GM23338 (cell line): ENCODE measurements around the gene IPPK. TPM values are rescaled to one million over a fixed set of nuclear protein-coding genes. Genes with fewer than 3 reads are reported as not detected.

Experiments
- ATAC-seq: fragments of 200-7000 bp; cut with Tn5 transposase; 3 replicates; pipeline ENCODE4 v1.9.1; 2020
- DNase-seq: peaks from one replicate; pipeline ENCODE4 v3.0.0-alpha.2; 2015; ENCODE audit warnings: low spot score
- H2AFZ ChIP-seq: fragments of 200-600 bp; sonication (generic); 2 replicates; pipeline ENCODE4 v1.8.0; 2016; ENCODE audit warnings: antibody characterized with exemption, mild to moderate bottlenecking, moderate library complexity
- H3F3A ChIP-seq: fragments of 200-600 bp; sonication (generic); replicated peaks from 2 replicates; pipeline ENCODE4 v1.8.0; 2017; ENCODE audit warnings: antibody characterized with exemption, mixed run types, low read depth
- H3K27ac ChIP-seq: fragments of 200-600 bp; sonication (generic); 2 replicates; pipeline ENCODE4 v1.6.1; 2016; ENCODE audit warnings: low read depth
- H3K27me3 ChIP-seq: fragments of 200-600 bp; sonication (generic); 2 replicates; pipeline ENCODE4 v1.8.0; 2016; ENCODE audit warnings: mild to moderate bottlenecking, mixed run types, moderate library complexity; ENCODE audit not compliant: insufficient read depth
- H3K36me3 ChIP-seq: fragments of 200-600 bp; sonication (generic); 2 replicates; pipeline ENCODE4 v1.8.0; 2016; ENCODE audit warnings: mild to moderate bottlenecking; ENCODE audit not compliant: insufficient read depth
- H3K4me1 ChIP-seq: fragments of 200-600 bp; sonication (generic); 2 replicates; pipeline ENCODE4 v1.8.0; 2016; ENCODE audit warnings: mild to moderate bottlenecking, moderate library complexity; ENCODE audit not compliant: insufficient read depth
- H3K4me2 ChIP-seq: fragments of 200-600 bp; sonication (generic); 2 replicates; pipeline ENCODE4 v1.7.1; 2017; ENCODE audit warnings: mixed run types
- H3K4me3 ChIP-seq: fragments of 200-600 bp; sonication (generic); 2 replicates; pipeline ENCODE4 v1.6.1; 2016; ENCODE audit warnings: mixed run types
- H3K79me2 ChIP-seq: fragments of 200-600 bp; sonication (generic); replicated peaks from 2 replicates; pipeline ENCODE4 v1.8.0; 2017; ENCODE audit warnings: mild to moderate bottlenecking; ENCODE audit not compliant: insufficient read depth
- H3K9me2 ChIP-seq: fragments of 200-600 bp; sonication (generic); 2 replicates; pipeline ENCODE4 v1.8.0; 2017; ENCODE audit not compliant: insufficient read depth
- H4K20me1 ChIP-seq: fragments of 200-600 bp; sonication (generic); replicated peaks from 2 replicates; pipeline ENCODE4 v1.8.0; 2017; ENCODE audit warnings: mild to moderate bottlenecking; ENCODE audit not compliant: insufficient read depth
- H3K27ac Mint-ChIP-seq: 2 replicates; pipeline ENCODE4 v1.8.0; 2020; ENCODE audit warnings: inconsistent platforms, mild to moderate bottlenecking, moderate library complexity, mixed read lengths
- H3K27me3 Mint-ChIP-seq: 3 replicates; pipeline ENCODE4 v1.8.0; 2022; ENCODE audit warnings: low read depth, mild to moderate bottlenecking, moderate library complexity, mixed read lengths, inconsistent platforms; ENCODE audit not compliant: insufficient read depth, poor library complexity
- H3K36me3 Mint-ChIP-seq: 3 replicates; pipeline ENCODE4 v1.8.0; 2021; ENCODE audit warnings: low read depth, mild to moderate bottlenecking, inconsistent platforms, moderate library complexity, mixed read lengths
- H3K4me1 Mint-ChIP-seq: 3 replicates; pipeline ENCODE4 v1.8.0; 2020; ENCODE audit warnings: mild to moderate bottlenecking, inconsistent platforms, mixed read lengths
- H3K4me3 Mint-ChIP-seq: 3 replicates; pipeline ENCODE4 v1.8.0; 2021; ENCODE audit warnings: moderate library complexity, mild to moderate bottlenecking, inconsistent platforms, mixed read lengths
- H3K9me3 Mint-ChIP-seq: 3 replicates; pipeline ENCODE4 v1.8.0; 2020; ENCODE audit warnings: moderate library complexity, mild to moderate bottlenecking, inconsistent platforms, mixed read lengths
- EZH2phosphoT487 ChIP-seq: fragments of 200-600 bp; sonication (generic); IDR thresholded peaks from one replicate; pipeline ENCODE4 v1.8.1; 2018; ENCODE audit warnings: antibody characterized with exemption; ENCODE audit not compliant: unreplicated experiment
- NANOG ChIP-seq: IDR thresholded peaks from 2 replicates; pipeline ENCODE4 v1.6.1; 2016; ENCODE audit warnings: antibody characterized with exemption, borderline replicate concordance
- POLR2AphosphoS5 ChIP-seq: IDR thresholded peaks from 2 replicates; pipeline ENCODE4 v1.6.1; 2016; ENCODE audit warnings: antibody characterized with exemption, low read depth
- ZNF331 ChIP-seq: fragments of 250-450 bp; sonication (Bioruptor Pico); IDR thresholded peaks from 2 replicates; pipeline ENCODE4 v1.5.0; 2020; ENCODE audit warnings: low read depth, mild to moderate bottlenecking, moderate library complexity
- ZNF462 ChIP-seq: fragments of 250-450 bp; sonication (Bioruptor Pico); IDR thresholded peaks from 2 replicates; pipeline ENCODE4 v1.5.0; 2020; ENCODE audit warnings: mild to moderate bottlenecking, moderate library complexity
- polyA plus RNA-seq: library from polyadenylated mRNA; unstranded; fragments of >200 nt; fragmentation: Nextera tagmentation; extraction: Ambion mirVana; gene quantifications from 2 replicates; pipeline ENCODE4 v1.2.1, GENCODE V29; 2016
- total RNA-seq: library from RNA; depleted of rRNA; stranded (reverse); fragments of >200 nt; shearing (Covaris generic); gene quantifications from 2 replicates; pipeline ENCODE4 v1.2.3, GENCODE V29; 2014
- TF ChIP-seq, protein P1 (sequence below): IDR thresholded peaks from 2 replicates; pipeline ENCODE4 v1.6.1; 2016; ENCODE audit warnings: antibody characterized with exemption

IPPK gene
- total and polyA plus RNA-seq, 2 experiments from 2014 or later = 6.5 to 17.5 TPM

- no peak for TF ChIP-seq ZNF462 (CRISPR knock-in tag)
- no peak for TF ChIP-seq EZH2phosphoT487
- TF ChIP-seq NANOG = no peak
- TF ChIP-seq, protein P1, sequence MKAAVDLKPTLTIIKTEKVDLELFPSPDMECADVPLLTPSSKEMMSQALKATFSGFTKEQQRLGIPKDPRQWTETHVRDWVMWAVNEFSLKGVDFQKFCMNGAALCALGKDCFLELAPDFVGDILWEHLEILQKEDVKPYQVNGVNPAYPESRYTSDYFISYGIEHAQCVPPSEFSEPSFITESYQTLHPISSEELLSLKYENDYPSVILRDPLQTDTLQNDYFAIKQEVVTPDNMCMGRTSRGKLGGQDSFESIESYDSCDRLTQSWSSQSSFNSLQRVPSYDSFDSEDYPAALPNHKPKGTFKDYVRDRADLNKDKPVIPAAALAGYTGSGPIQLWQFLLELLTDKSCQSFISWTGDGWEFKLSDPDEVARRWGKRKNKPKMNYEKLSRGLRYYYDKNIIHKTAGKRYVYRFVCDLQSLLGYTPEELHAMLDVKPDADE = no peak
Measured at GRCh38 chr9:92655366-92655765, 14.6 kb downstream of the IPPK start (continued).

- Mint-ChIP-seq H3K4me3 (no peak overlapping the region), H3K27ac (no peak overlapping the region), H3K27me3 (peaks cover 7% of the 10 kb centered on the region), H3K9me3 (no peaks in the 10 kb centered on the region), H3K4me1 (peaks cover 1% of the 10 kb centered on the region; the same call in 2 of the 3 replicates), H3K36me3 (peaks cover 20% of the 10 kb centered on the region)
- H3K9me2 ChIP-seq = no peaks in the 10 kb centered on the region
- no peaks in the 10 kb centered on the region for H3K27me3 ChIP-seq
- H2AFZ ChIP-seq = no peak overlapping the region
- DNase-seq = no peak
- no peak overlapping the region for H3K27ac ChIP-seq
- no peaks in the 10 kb centered on the region for H3K36me3 ChIP-seq
- H3K4me1 ChIP-seq = 0 out of 2 replicates have a peak, but pooled peaks cover 2% of the 10 kb centered on the region
- H3K4me3 ChIP-seq = no peak overlapping the region
- no peaks in the 10 kb centered on the region; the same call in 1 of the 2 replicates for H4K20me1 ChIP-seq
- TF ChIP-seq ZNF331 (no peak), POLR2AphosphoS5 (no peak)
- TF ChIP-seq, protein P1 = no peak
- no peak for ATAC-seq
- H3K79me2 ChIP-seq = no peaks in the 10 kb centered on the region; the same call in none of the 2 replicates
- no peaks in the 10 kb centered on the region for H3F3A ChIP-seq
- no peak overlapping the region for H3K4me2 ChIP-seq
Measured at GRCh38 chr9:92654481-92655301, 15.2 kb downstream of the IPPK start.
